HepG2 (cell line): ENCODE measurements around the gene PRADC1. TPM values are rescaled to one million over a fixed set of nuclear protein-coding genes. Genes with fewer than 3 reads are reported as not detected.

Experiments used
- CTCF ChIP-seq: sonication (generic); formaldehyde crosslinking; IDR thresholded peaks from 2 replicates; pipeline ENCODE4 v1.5.0; 2020; ENCODE audit warnings: mild to moderate bottlenecking, missing genetic modification reagents, moderate library complexity
- EEA1 ChIP-seq: sonication (generic); formaldehyde crosslinking; IDR thresholded peaks from 2 replicates; pipeline ENCODE4 v1.5.1; 2020; ENCODE audit warnings: mild to moderate bottlenecking, missing genetic modification reagents, borderline replicate concordance
- MTERF4 ChIP-seq: sonication (generic); formaldehyde crosslinking; IDR thresholded peaks from 2 replicates; pipeline ENCODE4 v1.8.0; 2023; ENCODE audit warnings: mild to moderate bottlenecking, missing genetic modification reagents
- NFE2L1 ChIP-seq: sonication (generic); formaldehyde crosslinking; IDR thresholded peaks from 2 replicates; pipeline ENCODE4 v1.4.0; 2020; ENCODE audit warnings: missing genetic modification reagents, mild to moderate bottlenecking, borderline replicate concordance
- NR0B2 ChIP-seq: sonication (generic); formaldehyde crosslinking; IDR thresholded peaks from 2 replicates; pipeline ENCODE4 v1.4.0; 2020; ENCODE audit warnings: mild to moderate bottlenecking, missing genetic modification reagents
- PAWR ChIP-seq: sonication (generic); formaldehyde crosslinking; IDR thresholded peaks from 2 replicates; pipeline ENCODE4 v1.4.0; 2020; ENCODE audit warnings: missing genetic modification reagents, mild to moderate bottlenecking, borderline replicate concordance
- polyA plus RNA-seq, 8 experiments: library from polyadenylated mRNA; depleted of rRNA in 3 of 8; stranded (reverse) in 7 of 8; unstranded in 1 of 8; fragments of >200 nt; fragmentation: Illumina TruSeq in 4 of 8; extraction: Trizol in 4 of 8; gene quantifications; 2 replicates each; pipeline versions ENCODE4 v1.2.1 to v1.2.3, GENCODE V29; 2011 to 2016; ENCODE audit warnings: low read depth in 4 of 8, missing spikeins in 1 of 8, mixed read lengths in 1 of 8; ENCODE audit not compliant: insufficient read depth in 1 of 8
- total RNA-seq, 5 experiments: library from RNA; depleted of rRNA; stranded (reverse); fragments of >200 nt; fragmentation: Illumina TruSeq; extraction: Trizol; gene quantifications; 2 replicates each; pipeline ENCODE4 v1.2.3, GENCODE V29; 2016; ENCODE audit warnings: low read depth in 1 of 5
- TF ChIP-seq, protein P1 (sequence below): sonication (generic); formaldehyde crosslinking; IDR thresholded peaks from 2 replicates; pipeline ENCODE4 v1.5.0; 2020; ENCODE audit warnings: mild to moderate bottlenecking, missing genetic modification reagents
- TF ChIP-seq, protein P2 (sequence below): sonication (generic); formaldehyde crosslinking; IDR thresholded peaks from 2 replicates; pipeline ENCODE4 v1.5.1; 2020; ENCODE audit warnings: mild to moderate bottlenecking, missing genetic modification reagents, borderline replicate concordance

PRADC1 gene
- total and polyA plus RNA-seq, 2 of the 13 experiments (the other 11 are each of a cell fraction or from before 2014, with no cell fraction given) = 12.1 to 37.2 TPM

DNA sequence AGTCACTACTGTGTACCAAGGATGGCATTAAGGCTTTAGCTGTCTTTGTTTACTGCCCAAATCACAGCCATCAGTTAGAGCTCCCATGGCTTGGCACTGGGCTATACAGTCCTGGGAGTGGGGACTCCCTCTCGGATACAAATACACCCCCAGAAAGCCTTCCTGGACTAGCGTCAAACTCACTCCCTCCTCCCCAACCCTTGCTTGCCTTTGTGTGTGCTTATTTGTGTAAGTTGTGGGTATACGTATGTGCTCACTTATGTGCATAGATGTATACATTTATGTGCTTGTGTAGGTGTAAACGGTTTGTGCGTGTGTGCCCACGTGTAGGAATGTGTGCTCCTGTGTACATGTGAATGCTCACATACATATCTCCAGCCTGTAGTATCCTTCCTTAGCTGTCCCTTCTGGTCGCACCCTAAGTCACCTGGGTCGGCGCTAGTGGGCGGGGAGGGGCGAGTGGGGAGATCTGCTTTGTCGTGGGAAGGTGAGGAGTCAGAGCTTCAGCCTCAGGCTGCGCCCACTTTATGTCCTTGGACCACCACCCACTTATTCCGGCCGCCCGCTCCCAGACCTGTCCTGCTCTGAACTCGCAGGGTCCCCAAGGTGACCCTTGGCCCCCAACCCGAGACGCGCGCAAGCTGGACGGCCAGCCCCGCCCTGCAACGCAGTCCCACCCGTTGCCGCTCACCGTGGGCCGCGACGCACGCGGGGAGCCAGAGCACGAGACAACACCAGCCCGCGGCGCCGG, 461 bp downstream of the PRADC1 start (continued):
- no peak for TF ChIP-seq EEA1 (CRISPR knock-in tag)
- TF ChIP-seq MTERF4 (CRISPR knock-in tag) = 0 out of 2 replicates have a peak, but pooled peaks have one; percentile 25
- peak; percentile 33 for TF ChIP-seq CTCF
- peak; percentile 79; the same call in 1 of the 2 replicates for TF ChIP-seq NR0B2 (CRISPR knock-in tag)
- TF ChIP-seq PAWR (CRISPR knock-in tag) = 0 out of 2 replicates have a peak, but pooled peaks have one; percentile 53
- TF ChIP-seq, protein P1, sequence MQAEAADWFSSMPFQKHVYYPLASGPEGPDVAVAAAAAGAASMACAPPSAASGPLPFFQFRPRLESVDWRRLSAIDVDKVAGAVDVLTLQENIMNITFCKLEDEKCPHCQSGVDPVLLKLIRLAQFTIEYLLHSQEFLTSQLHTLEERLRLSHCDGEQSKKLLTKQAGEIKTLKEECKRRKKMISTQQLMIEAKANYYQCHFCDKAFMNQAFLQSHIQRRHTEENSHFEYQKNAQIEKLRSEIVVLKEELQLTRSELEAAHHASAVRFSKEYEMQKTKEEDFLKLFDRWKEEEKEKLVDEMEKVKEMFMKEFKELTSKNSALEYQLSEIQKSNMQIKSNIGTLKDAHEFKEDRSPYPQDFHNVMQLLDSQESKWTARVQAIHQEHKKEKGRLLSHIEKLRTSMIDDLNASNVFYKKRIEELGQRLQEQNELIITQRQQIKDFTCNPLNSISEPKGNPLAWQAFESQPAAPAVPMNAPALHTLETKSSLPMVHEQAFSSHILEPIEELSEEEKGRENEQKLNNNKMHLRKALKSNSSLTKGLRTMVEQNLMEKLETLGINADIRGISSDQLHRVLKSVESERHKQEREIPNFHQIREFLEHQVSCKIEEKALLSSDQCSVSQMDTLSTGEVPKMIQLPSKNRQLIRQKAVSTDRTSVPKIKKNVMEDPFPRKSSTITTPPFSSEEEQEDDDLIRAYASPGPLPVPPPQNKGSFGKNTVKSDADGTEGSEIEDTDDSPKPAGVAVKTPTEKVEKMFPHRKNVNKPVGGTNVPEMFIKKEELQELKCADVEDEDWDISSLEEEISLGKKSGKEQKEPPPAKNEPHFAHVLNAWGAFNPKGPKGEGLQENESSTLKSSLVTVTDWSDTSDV (CRISPR knock-in tag) = 0 out of 2 replicates have a peak, but pooled peaks have one; percentile 2
- TF ChIP-seq, protein P2, sequence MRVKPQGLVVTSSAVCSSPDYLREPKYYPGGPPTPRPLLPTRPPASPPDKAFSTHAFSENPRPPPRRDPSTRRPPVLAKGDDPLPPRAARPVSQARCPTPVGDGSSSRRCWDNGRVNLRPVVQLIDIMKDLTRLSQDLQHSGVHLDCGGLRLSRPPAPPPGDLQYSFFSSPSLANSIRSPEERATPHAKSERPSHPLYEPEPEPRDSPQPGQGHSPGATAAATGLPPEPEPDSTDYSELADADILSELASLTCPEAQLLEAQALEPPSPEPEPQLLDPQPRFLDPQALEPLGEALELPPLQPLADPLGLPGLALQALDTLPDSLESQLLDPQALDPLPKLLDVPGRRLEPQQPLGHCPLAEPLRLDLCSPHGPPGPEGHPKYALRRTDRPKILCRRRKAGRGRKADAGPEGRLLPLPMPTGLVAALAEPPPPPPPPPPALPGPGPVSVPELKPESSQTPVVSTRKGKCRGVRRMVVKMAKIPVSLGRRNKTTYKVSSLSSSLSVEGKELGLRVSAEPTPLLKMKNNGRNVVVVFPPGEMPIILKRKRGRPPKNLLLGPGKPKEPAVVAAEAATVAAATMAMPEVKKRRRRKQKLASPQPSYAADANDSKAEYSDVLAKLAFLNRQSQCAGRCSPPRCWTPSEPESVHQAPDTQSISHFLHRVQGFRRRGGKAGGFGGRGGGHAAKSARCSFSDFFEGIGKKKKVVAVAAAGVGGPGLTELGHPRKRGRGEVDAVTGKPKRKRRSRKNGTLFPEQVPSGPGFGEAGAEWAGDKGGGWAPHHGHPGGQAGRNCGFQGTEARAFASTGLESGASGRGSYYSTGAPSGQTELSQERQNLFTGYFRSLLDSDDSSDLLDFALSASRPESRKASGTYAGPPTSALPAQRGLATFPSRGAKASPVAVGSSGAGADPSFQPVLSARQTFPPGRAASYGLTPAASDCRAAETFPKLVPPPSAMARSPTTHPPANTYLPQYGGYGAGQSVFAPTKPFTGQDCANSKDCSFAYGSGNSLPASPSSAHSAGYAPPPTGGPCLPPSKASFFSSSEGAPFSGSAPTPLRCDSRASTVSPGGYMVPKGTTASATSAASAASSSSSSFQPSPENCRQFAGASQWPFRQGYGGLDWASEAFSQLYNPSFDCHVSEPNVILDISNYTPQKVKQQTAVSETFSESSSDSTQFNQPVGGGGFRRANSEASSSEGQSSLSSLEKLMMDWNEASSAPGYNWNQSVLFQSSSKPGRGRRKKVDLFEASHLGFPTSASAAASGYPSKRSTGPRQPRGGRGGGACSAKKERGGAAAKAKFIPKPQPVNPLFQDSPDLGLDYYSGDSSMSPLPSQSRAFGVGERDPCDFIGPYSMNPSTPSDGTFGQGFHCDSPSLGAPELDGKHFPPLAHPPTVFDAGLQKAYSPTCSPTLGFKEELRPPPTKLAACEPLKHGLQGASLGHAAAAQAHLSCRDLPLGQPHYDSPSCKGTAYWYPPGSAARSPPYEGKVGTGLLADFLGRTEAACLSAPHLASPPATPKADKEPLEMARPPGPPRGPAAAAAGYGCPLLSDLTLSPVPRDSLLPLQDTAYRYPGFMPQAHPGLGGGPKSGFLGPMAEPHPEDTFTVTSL = no peak
- TF ChIP-seq NFE2L1 (CRISPR knock-in tag) = 0 out of 2 replicates have a peak, but pooled peaks have one; percentile 57
